AG04449 (cell line): ENCODE measurements around the gene WNT7A.

Source experiments
- CTCF ChIA-PET: fragments of 350-600 bp; formaldehyde crosslinking; extraction: SDS; loops from one replicate; lab custom pipeline; 2021; ENCODE audit warnings: antibody characterized with exemption; lab: Yijun Ruan, JAX
- POLR2A ChIA-PET: fragments of 400-600, 350-600 bp; formaldehyde crosslinking; extraction: SDS; loops from one replicate; lab custom pipeline; 2020; ENCODE audit warnings: antibody characterized with exemption, inconsistent platforms; lab: Yijun Ruan, JAX
- DNase-seq: peaks from one replicate; pipeline ENCODE4 v3.0.0-alpha.2; 2010; ENCODE audit warnings: low read depth, low spot score
- H3K4me3 ChIP-seq: 2 replicates; pipeline ENCODE4 v1.5.1; 2011; ENCODE audit warnings: low read depth, mild to moderate bottlenecking, control low read depth, low read length
- TF ChIP-seq, protein P1 (sequence below): IDR thresholded peaks from one replicate; pipeline ENCODE4 v1.5.1; 2011; ENCODE audit warnings: mild to moderate bottlenecking, moderate library complexity, low read length, control low read depth, inconsistent platforms; ENCODE audit not compliant: insufficient read depth; ENCODE audit errors: missing control alignments

Gene WNT7A

DNA sequence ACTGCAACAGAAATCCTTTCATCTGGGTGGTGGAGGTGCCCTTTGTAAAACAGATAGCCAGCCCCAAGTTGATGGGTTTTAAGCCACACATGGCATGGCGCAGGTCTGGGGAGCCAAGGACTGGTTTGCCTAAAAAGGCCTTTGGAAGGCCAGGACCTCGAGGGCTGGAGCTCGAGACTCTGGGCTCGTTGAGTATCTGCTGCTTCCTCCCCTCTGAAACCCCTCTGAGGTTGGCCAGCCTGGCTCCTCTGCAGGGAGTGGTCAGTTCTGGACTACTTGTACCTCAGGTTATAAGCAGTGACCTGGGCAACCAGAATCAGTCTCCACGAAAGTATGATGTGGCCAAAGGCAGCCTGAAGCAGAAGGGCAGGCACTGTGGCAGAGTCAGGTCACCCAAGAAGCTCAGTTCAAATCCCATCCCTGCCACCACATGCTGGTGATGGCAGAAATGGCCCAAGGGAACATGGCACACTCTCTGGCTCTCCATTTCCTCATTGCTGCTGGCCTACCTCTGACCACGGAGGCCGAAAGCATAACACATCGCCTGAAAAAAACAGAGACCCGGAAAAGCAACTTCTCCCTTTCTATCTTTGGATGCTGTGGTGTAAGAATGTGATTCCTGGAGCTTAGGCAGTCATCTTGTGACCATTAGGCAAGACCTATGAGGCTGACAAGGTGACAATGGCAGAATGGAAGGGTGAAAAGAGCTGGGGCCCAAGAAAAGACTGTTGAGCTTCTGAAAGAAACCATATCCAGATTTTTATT is 51.2 kb downstream of the WNT7A start:
- POLR2A ChIA-PET = no interaction called here
- no peak overlapping the region for H3K4me3 ChIP-seq
- CTCF ChIA-PET = no interaction called here
- DNase-seq = no peak
- TF ChIP-seq, protein P1, sequence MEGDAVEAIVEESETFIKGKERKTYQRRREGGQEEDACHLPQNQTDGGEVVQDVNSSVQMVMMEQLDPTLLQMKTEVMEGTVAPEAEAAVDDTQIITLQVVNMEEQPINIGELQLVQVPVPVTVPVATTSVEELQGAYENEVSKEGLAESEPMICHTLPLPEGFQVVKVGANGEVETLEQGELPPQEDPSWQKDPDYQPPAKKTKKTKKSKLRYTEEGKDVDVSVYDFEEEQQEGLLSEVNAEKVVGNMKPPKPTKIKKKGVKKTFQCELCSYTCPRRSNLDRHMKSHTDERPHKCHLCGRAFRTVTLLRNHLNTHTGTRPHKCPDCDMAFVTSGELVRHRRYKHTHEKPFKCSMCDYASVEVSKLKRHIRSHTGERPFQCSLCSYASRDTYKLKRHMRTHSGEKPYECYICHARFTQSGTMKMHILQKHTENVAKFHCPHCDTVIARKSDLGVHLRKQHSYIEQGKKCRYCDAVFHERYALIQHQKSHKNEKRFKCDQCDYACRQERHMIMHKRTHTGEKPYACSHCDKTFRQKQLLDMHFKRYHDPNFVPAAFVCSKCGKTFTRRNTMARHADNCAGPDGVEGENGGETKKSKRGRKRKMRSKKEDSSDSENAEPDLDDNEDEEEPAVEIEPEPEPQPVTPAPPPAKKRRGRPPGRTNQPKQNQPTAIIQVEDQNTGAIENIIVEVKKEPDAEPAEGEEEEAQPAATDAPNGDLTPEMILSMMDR = no peak

DNA sequence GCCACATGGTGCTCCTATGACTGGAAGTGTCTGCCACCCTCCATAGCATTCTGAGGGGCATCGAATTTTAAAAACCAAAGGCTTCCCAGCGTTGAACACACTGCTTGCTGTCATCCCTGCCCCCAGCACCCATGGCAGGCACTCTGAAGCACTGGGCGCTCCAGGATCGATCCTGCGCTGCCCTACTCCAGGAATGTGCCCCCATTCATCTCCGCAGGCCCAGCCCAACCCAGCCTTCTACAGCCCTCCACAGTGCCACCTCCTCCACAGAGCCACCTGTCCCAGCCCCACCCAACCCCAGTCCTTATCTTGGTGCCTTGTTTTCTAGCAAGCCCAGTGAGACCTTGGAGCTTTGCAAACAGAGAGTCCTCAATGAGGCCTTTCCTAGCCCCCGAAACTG is 52.2 kb downstream of the WNT7A start:
- no peak for DNase-seq
- ChIA-PET CTCF (no interaction called here), POLR2A (no interaction called here)
- H3K4me3 ChIP-seq = no peak overlapping the region
- TF ChIP-seq, protein P1 = no peak

DNA sequence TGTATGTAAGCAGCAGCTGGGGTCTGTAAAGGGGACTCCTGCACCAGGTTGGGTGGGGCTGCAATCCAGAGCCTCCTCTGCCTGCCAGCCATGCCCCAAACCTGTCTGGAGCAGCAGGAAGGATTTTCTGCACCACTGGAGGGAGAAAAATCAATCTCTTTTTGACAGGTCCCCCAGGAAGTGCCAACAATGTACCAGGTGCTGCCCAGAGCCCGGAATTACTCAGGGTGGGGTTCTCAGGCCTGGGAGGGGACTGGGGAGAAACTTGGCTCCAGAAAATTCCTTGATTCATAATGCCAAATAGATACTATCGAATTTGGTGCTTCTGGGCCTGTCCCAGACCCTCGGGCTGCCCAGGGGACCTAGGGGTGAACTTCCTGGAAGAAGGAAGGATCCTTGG is 52.6 kb downstream of the WNT7A start:
- ChIA-PET CTCF (no interaction called here), POLR2A (no interaction called here)
- DNase-seq = no peak
- TF ChIP-seq, protein P1 = no peak
- H3K4me3 ChIP-seq = no peak overlapping the region

DNA sequence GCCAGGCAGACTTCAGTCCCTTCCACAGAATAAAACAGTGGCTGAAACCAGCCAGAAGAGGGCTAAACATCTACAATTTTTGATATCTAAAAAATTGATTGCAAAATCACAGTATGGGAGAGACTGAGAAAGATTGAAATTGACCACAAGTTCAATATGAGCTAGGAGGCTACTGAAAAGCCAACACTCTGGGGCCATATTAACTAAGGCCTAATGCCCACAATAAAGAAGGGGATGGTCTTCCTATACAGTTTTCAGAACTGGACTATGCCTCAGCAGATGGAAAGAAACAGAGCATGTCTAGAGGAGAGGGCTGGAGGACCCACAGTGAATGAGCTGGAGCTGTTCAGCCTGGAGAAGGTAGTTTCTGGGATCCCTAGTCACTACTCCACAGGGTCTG is 53.2 kb downstream of the WNT7A start:
- TF ChIP-seq, protein P1 = no peak
- CTCF ChIA-PET = no interaction called here
- no peak for DNase-seq
- no peak overlapping the region for H3K4me3 ChIP-seq
- POLR2A ChIA-PET = no interaction called here

GRCh38 chr3:13825821-13826220 is 54.0 kb downstream of the WNT7A start:
- no peak for DNase-seq
- ChIA-PET POLR2A (no interaction called here), CTCF (no interaction called here)
- TF ChIP-seq, protein P1 = no peak
- H3K4me3 ChIP-seq = no peak overlapping the region

DNA sequence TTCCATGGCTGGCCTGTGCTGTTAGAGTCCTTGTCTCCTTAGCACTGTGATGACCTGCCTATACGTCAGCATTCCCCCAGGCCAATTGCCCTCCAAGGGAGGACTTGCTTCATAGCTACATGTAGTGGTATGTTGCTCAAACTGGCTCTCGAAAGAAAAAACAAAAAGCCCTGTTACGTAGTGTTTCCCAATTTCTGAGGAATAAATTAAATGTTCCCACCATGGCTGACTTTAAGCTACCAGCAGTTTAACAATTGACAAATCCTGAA is 54.6 kb downstream of the WNT7A start:
- CTCF ChIA-PET = no interaction called here
- no peak for DNase-seq
- no peak overlapping the region for H3K4me3 ChIP-seq
- TF ChIP-seq, protein P1 = no peak
- POLR2A ChIA-PET = no interaction called here
